Neural progenitor cell (in vitro differentiated cells): ENCODE results near the gene GALNT13. TPM values are rescaled to one million over a fixed set of nuclear protein-coding genes. Genes with fewer than 3 reads are reported as not detected.

Source experiments
- DNase-seq: peaks from one replicate; pipeline ENCODE4 v3.0.0-alpha.2; 2016; ENCODE audit warnings: low spot score
- H2AFZ ChIP-seq: fragments of 200-600 bp; sonication (generic); replicated peaks from 2 replicates; pipeline ENCODE4 v1.6.1; 2016; ENCODE audit warnings: antibody characterized with exemption
- H3F3A ChIP-seq: fragments of 200-600 bp; sonication (generic); 2 replicates; pipeline ENCODE4 v1.6.1; 2016; ENCODE audit warnings: antibody characterized with exemption, low read depth
- H3K27ac ChIP-seq: fragments of 200-600 bp; sonication (generic); 2 replicates; pipeline ENCODE4 v1.5.1; 2016; ENCODE audit warnings: mild to moderate bottlenecking
- H3K27me3 ChIP-seq: fragments of 200-600 bp; sonication (generic); 2 replicates; pipeline ENCODE4 v1.6.1; 2016; ENCODE audit warnings: mild to moderate bottlenecking, moderate library complexity
- H3K36me3 ChIP-seq: fragments of 200-600 bp; sonication (generic); 2 replicates; pipeline ENCODE4 v1.5.1; 2016
- H3K4me1 ChIP-seq: fragments of 200-600 bp; sonication (generic); 2 replicates; pipeline ENCODE4 v1.6.1; 2016; ENCODE audit warnings: mixed run types
- H3K4me2 ChIP-seq: fragments of 200-600 bp; sonication (generic); 2 replicates; pipeline ENCODE4 v1.6.1; 2016
- H3K4me3 ChIP-seq: fragments of 200-600 bp; sonication (generic); 2 replicates; pipeline ENCODE4 v1.5.1; 2016
- H3K79me2 ChIP-seq: fragments of 200-600 bp; sonication (generic); 2 replicates; pipeline ENCODE4 v1.6.1; 2016; ENCODE audit warnings: low read depth
- H3K9ac ChIP-seq: fragments of 200-600 bp; sonication (generic); 2 replicates; pipeline ENCODE4 v1.6.1; 2016
- H3K9me3 ChIP-seq: fragments of 200-600 bp; sonication (generic); 2 replicates; pipeline ENCODE4 v1.5.1; 2016; ENCODE audit warnings: low read depth
- H4K20me1 ChIP-seq: fragments of 200-600 bp; sonication (generic); 2 replicates; pipeline ENCODE4 v1.6.1; 2016; ENCODE audit warnings: low read depth
- H3K27ac Mint-ChIP-seq: 3 replicates; pipeline ENCODE4 v1.8.0; 2021; ENCODE audit warnings: mixed read lengths
- H3K27me3 Mint-ChIP-seq: 2 replicates; pipeline ENCODE4 v1.8.0; 2022; ENCODE audit warnings: low read depth, mild to moderate bottlenecking, inconsistent platforms, moderate library complexity, mixed read lengths; ENCODE audit not compliant: insufficient read depth
- H3K36me3 Mint-ChIP-seq: 3 replicates; pipeline ENCODE4 v1.8.0; 2021; ENCODE audit warnings: mixed read lengths
- H3K4me1 Mint-ChIP-seq: 3 replicates; pipeline ENCODE4 v1.8.0; 2021; ENCODE audit warnings: mixed read lengths
- H3K4me3 Mint-ChIP-seq: 3 replicates; pipeline ENCODE4 v1.8.0; 2021; ENCODE audit warnings: mild to moderate bottlenecking, moderate library complexity, mixed read lengths
- H3K9me3 Mint-ChIP-seq: 3 replicates; pipeline ENCODE4 v1.8.0; 2020; ENCODE audit warnings: mixed read lengths
- CTCF ChIP-seq: fragments of 200-600 bp; sonication (generic); IDR thresholded peaks from 2 replicates; pipeline ENCODE4 v1.5.1; 2017; ENCODE audit warnings: antibody characterized with exemption, mild to moderate bottlenecking
- EZH2 ChIP-seq: fragments of 200-600 bp; sonication (generic); IDR thresholded peaks from 2 replicates; pipeline ENCODE4 v1.6.1; 2017; ENCODE audit warnings: antibody characterized with exemption, mild to moderate bottlenecking, moderate library complexity
- EZH2phosphoT487 ChIP-seq: fragments of 200-600 bp; sonication (generic); IDR thresholded peaks from 2 replicates; pipeline ENCODE4 v1.6.1; 2017; ENCODE audit warnings: antibody characterized with exemption
- total RNA-seq: library from RNA; depleted of rRNA; stranded (reverse); fragments of >200 nt; gene quantifications from 2 replicates; pipeline ENCODE4 v1.2.3, GENCODE V29; 2015; ENCODE audit warnings: low replicate concordance

GALNT13 gene
- total RNA-seq, 1 donor from 2014 or later = 5.9 TPM

GRCh38 chr2:154267983-154268382, 396.3 kb downstream of the GALNT13 start:
- H3K36me3 Mint-ChIP-seq = no peaks in the 10 kb centered on the region
- DNase-seq = no peak
- no peak overlapping the region for H3K4me3 Mint-ChIP-seq

GRCh38 chr2:154280543-154280942, 408.8 kb downstream of the GALNT13 start:
- no peak overlapping the region for H3K27ac ChIP-seq
- Mint-ChIP-seq H3K4me3 (no peak overlapping the region), H3K27ac (no peak overlapping the region), H3K36me3 (peaks cover 2% of the 10 kb centered on the region), H3K27me3 (no peaks in the 10 kb centered on the region), H3K9me3 (peaks cover 4% of the 10 kb centered on the region), H3K4me1 (no peaks in the 10 kb centered on the region)
- H2AFZ ChIP-seq = no peak overlapping the region
- no peak overlapping the region for H3K4me3 ChIP-seq
- H3K4me2 ChIP-seq = no peak overlapping the region
- TF ChIP-seq CTCF (no peak), EZH2phosphoT487 (no peak), EZH2 (no peak)
- no peak overlapping the region for H3K9ac ChIP-seq
- no peaks in the 10 kb centered on the region for H3K36me3 ChIP-seq
- no peaks in the 10 kb centered on the region for H3K27me3 ChIP-seq
- H3K4me1 ChIP-seq = no peaks in the 10 kb centered on the region
- H4K20me1 ChIP-seq = no peaks in the 10 kb centered on the region
- H3F3A ChIP-seq = no peaks in the 10 kb centered on the region
- no peak for DNase-seq
- H3K79me2 ChIP-seq = no peaks in the 10 kb centered on the region
- no peaks in the 10 kb centered on the region for H3K9me3 ChIP-seq

More at GRCh38 chr2:154267983-154268382, 396.3 kb downstream of the GALNT13 start:
- H3K27ac Mint-ChIP-seq = no peak overlapping the region
- no peaks in the 10 kb centered on the region for H3K36me3 ChIP-seq
- no peak overlapping the region for H3K4me3 ChIP-seq
- H3K9me3 Mint-ChIP-seq = no peaks in the 10 kb centered on the region
- no peaks in the 10 kb centered on the region for H3K27me3 ChIP-seq
- H2AFZ ChIP-seq = no peak overlapping the region
- no peak overlapping the region for H3K4me2 ChIP-seq
- H3K27ac ChIP-seq = no peak overlapping the region
- H3K9me3 ChIP-seq = no peaks in the 10 kb centered on the region
- no peaks in the 10 kb centered on the region for H3K79me2 ChIP-seq
- H3K4me1 Mint-ChIP-seq = no peaks in the 10 kb centered on the region
- H3K4me1 ChIP-seq = no peaks in the 10 kb centered on the region
- H3K27me3 Mint-ChIP-seq = no peaks in the 10 kb centered on the region
- no peaks in the 10 kb centered on the region for H3F3A ChIP-seq
- TF ChIP-seq EZH2 = no peak
- no peak for TF ChIP-seq EZH2phosphoT487
- no peak for TF ChIP-seq CTCF
- no peak overlapping the region for H3K9ac ChIP-seq
- no peaks in the 10 kb centered on the region for H4K20me1 ChIP-seq

GRCh38 chr2:154289870-154290269, 418.1 kb downstream of the GALNT13 start:
- no peak overlapping the region for H3K27ac Mint-ChIP-seq
- Histone ChIP-seq H3K4me1 (no peaks in the 10 kb centered on the region), H2AFZ (no peak overlapping the region), H3K27ac (no peak overlapping the region), H3K9ac (no peak overlapping the region), H3K9me3 (no peaks in the 10 kb centered on the region), H3K4me2 (no peak overlapping the region), H3K36me3 (no peaks in the 10 kb centered on the region), H4K20me1 (no peaks in the 10 kb centered on the region), H3K4me3 (no peak overlapping the region), H3K79me2 (no peaks in the 10 kb centered on the region), H3K27me3 (no peaks in the 10 kb centered on the region), H3F3A (no peaks in the 10 kb centered on the region)
- H3K4me3 Mint-ChIP-seq = no peak overlapping the region
- peaks cover 4% of the 10 kb centered on the region for H3K27me3 Mint-ChIP-seq
- no peak for DNase-seq
- no peaks in the 10 kb centered on the region for H3K4me1 Mint-ChIP-seq
- peaks cover 4% of the 10 kb centered on the region for H3K9me3 Mint-ChIP-seq
- H3K36me3 Mint-ChIP-seq = no peaks in the 10 kb centered on the region
- no peak for TF ChIP-seq CTCF
- TF ChIP-seq EZH2phosphoT487 = no peak
- TF ChIP-seq EZH2 = no peak
